ENCODE measurements around the gene GALNS. TPM values are rescaled to one million over a fixed set of nuclear protein-coding genes. Genes with fewer than 3 reads are reported as not detected.

GALNS gene
- total and polyA plus RNA-seq, 2 of the 4 experiments (the other 2 are of a cell fraction) = 7.2 to 32.5 TPM

- POLR2A ChIA-PET (ENCODE audit: unreplicated experiment) = no interaction called here
- no peak overlapping the region for H3K4ac ChIP-seq (ENCODE audit: low read depth, low read length)
- H2BK5ac ChIP-seq (ENCODE audit: low read depth, low read length, poor library complexity, severe bottlenecking) = no peak overlapping the region
- H3K36me3 ChIP-seq (ENCODE audit: control insufficient read depth, insufficient read depth, low read length) = peaks cover 3% of the 10 kb centered on the region; the same call in 1 of the 2 replicates
- no peak overlapping the region for H3K18ac ChIP-seq (ENCODE audit: low read depth, low read length)
- no peak overlapping the region for H3K9ac ChIP-seq (ENCODE audit: low read depth, low read length)
- no peak overlapping the region for H3K56ac ChIP-seq (ENCODE audit: extremely low read depth, insufficient read depth, low read length)
- no TSS peak for BruUV-seq (replicated peaks)
- no peak overlapping the region for H2BK20ac ChIP-seq (ENCODE audit: low read depth, low read length)
- H2BK120ac ChIP-seq (ENCODE audit: low read depth, low read length) = no peak overlapping the region
- CTCF ChIA-PET = interaction anchor here (0.7 kb wide), 1 partner anchor 41 kb away, joined by 3 read pairs; no protein-coding TSS in a partner anchor
- no peak overlapping the region for H2BK15ac ChIP-seq (ENCODE audit: low read depth, low read length)
- no peak overlapping the region for H4K8ac ChIP-seq (ENCODE audit: low read depth in 2 of 2, low read length in 2 of 2)
- no peak overlapping the region for H3K4me2 ChIP-seq (ENCODE audit: low read depth, low read length)
- no peak overlapping the region for H2AK9ac ChIP-seq (replicated peaks; ENCODE audit: low read depth, low read length, poor library complexity)
- H3K9me3 ChIP-seq (ENCODE audit: control insufficient read depth, insufficient read depth, low read length) = no peaks in the 10 kb centered on the region
- no peak overlapping the region for H3K23ac ChIP-seq (ENCODE audit: low read depth, low read length)
- dilution Hi-C loops (cut with HindIII; ENCODE audit: low sequenced_read_pairs, unreplicated experiment) (no loop called here), intact Hi-C loops (cut with micrococcal nuclease) (no loop called here), in situ Hi-C loops (cut with MboI; ENCODE audit: low sequenced_read_pairs) (no loop called here)
- no peak overlapping the region for H4K5ac ChIP-seq (ENCODE audit: low read depth, low read length)
- H3K4me1 ChIP-seq (ENCODE audit: control insufficient read depth, insufficient read depth, low read length) = peaks cover 54% of the 10 kb centered on the region
- H4K20me1 ChIP-seq (ENCODE audit: insufficient read depth, low read length) = peaks cover 96% of the 10 kb centered on the region
- WGBS, 2 experiments (ENCODE audit: extremely low coverage in 2 of 2, insufficient read length in 1 of 2) = 97% methylated on average over 6 of the region's 30 CpGs; no CpG with 5 or more reads in 1 of the 2 experiments
- no peak overlapping the region for H3K14ac ChIP-seq (replicated peaks; ENCODE audit: low read depth, low read length)
- H4K91ac ChIP-seq (ENCODE audit: insufficient read depth, low read depth, low read length) = no peak overlapping the region
- H3K4me3 ChIP-seq (ENCODE audit: insufficient read depth, low read depth, low read length) = no peak overlapping the region
- DNase-seq (no peak), ATAC-seq (ENCODE audit: low read depth) (no peak)
- H2AFZ ChIP-seq (replicated peaks; ENCODE audit: low read length, poor library complexity) = no peak overlapping the region
- H3K9me1 ChIP-seq (ENCODE audit: insufficient read depth, low read length) = peaks cover 15% of the 10 kb centered on the region
- H2AK5ac ChIP-seq (ENCODE audit: low read depth, low read length) = no peak overlapping the region
- no peaks in the 10 kb centered on the region for H3K27me3 ChIP-seq (ENCODE audit: control insufficient read depth, insufficient read depth, low read length)
- peaks cover 5 to 68% of the 10 kb centered on the region in 2 experiments; a peak in 3 of 4 replicates for H3K79me1 ChIP-seq (ENCODE audit: low read depth in 1 of 2, low read length in 2 of 2)
- H3K27ac ChIP-seq (ENCODE audit: insufficient read depth, low read length) = no peak overlapping the region
- no peak for TF ChIP-seq ELK1 (IDR thresholded peaks at IDR 0.05; ENCODE audit: borderline replicate concordance, low read depth, low read length)
Observed at GRCh38 chr16:88778541-88779065, 78.1 kb downstream of the GALNS start.

All from IMR-90 (cell line).